IPS-11a (cell line): ENCODE results near the gene TNPO3.
A peak's percentile ranks its signal among the peaks of the same experiment; 100 is the strongest.
"Not testable (repeated sequence)": the region's sequence is repeated elsewhere in the genome, so short reads cannot be mapped to it uniquely, and the experiment has no call there.

Experiments
- H3K4me3 ChIP-seq: one replicate; pipeline ENCODE4 v1.5.1; 2013; ENCODE audit warnings: low read depth, low read length, control low read depth

TNPO3 gene

DNA sequence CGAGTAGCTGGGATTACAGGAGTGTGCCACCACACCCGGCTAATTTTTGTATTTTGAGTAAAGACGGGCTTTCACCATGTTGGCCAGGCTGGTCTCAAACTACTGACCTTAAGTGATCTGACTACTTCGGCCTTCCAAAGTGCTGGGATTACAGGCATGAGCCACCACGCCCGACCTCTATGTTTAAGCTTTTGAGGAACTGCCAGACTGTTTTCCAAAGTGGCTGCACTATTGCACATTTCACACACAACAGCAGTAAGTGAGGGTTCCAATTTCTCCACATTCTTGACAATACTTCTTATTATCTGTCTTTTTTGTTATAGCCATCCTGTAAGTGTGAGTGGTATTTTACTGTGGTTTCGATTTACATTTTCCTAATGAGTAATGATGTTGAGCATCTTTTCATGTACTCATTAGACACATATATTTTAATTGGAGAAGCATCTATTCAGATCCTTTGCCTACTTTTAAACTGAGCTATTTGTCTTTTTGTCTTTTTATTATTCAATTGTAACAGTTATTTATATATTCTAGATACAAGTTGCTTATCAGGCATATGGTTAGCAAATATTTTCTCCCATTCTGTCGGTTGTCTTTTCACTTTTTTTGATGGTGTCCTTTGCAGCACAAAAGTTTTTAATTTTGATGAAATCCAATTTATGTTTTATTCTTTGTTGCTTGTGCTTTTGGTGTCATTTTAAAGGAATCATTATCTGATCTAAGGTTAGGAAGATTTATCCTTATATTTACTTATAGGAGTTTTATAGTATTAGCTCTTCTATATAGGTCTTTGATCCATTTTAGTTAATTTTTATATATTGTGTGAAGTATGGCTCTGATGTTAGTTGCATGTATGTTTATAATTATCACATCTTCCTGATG lies 130.0 kb downstream of the TNPO3 start:
- H3K4me3 ChIP-seq = no peak overlapping the region

DNA sequence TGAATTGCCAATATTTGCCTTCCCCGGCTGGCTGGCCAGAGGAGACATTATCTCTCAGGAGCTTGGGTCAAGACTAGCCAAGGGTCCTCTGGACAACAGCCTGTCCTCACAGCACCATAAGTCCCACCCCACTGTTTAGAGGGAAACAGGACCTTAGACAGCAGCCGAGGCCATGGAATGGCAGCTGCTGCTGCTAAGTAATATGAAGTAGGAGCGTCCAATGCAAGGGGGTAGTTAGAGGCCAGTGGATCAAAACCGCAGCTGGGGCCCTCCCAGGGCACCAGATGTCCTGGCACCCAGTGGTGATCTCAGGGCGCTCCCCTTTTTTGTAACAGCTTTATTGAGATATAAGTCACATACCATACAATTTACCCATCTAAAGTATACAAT lies 131.5 kb downstream of the TNPO3 start:
- H3K4me3 ChIP-seq = no peak overlapping the region

GRCh38 chr7:128922496-128923410 lies 132.2 kb downstream of the TNPO3 start:
- no peak overlapping the region for H3K4me3 ChIP-seq

DNA sequence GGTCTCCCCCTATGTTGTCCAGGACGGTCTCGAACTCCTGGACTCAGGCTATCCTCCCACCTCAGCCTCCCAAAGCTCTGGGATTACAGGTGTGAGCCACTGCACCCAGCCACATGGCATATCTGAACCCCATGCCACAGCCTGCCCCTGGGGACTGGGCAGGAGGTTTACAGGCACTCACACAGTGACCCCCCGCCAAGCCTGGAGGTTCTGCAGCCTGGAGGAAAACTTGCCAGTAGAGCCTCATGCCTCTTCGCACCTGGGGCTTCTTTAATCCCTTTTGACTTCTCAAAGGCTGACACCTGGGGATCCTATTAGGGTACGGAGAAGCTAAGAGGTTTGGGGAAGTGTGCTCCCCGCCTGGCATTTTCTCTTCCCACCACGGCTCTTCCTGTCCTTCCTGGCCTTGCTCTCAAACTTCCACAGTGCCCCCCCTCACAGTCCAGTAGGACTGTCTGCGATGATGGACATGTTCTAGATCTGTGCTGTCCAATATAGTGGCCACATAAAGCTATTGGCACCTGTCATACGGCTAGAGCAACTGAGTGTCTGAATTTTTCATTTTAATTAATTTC lies 133.0 kb downstream of the TNPO3 start:
- H3K4me3 ChIP-seq = no peak overlapping the region

DNA sequence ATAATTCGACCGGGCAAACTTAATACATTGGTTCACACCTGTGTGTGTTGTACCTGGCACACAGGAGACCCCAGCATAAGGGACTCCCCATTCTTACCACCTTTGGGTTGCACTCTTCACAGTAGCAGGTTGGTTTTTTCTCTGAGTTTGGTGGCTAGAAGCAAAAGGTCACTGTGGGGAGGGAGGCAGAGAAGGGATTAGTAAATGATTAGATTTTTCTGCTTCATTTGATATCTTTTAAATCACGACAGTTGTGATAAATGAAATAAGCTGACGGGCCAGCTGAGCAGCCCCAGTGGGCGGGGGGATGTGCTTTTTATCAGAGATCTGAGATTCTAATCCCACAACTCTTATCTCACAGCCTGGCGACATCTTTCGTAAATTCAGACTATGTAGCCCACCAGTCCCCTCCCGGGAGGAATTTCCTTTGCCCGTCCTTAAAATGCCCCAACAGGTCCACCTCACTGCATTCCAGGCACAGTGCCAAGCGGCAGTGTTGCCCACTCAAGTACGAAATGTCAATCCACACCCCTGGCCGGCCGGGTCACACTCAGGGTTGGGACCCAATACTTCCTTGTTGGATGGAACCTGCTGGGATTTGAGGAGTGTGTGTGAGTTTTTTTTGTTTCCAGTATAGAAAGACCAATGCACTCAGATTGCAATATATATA lies 133.9 kb downstream of the TNPO3 start:
- no peak overlapping the region for H3K4me3 ChIP-seq

DNA sequence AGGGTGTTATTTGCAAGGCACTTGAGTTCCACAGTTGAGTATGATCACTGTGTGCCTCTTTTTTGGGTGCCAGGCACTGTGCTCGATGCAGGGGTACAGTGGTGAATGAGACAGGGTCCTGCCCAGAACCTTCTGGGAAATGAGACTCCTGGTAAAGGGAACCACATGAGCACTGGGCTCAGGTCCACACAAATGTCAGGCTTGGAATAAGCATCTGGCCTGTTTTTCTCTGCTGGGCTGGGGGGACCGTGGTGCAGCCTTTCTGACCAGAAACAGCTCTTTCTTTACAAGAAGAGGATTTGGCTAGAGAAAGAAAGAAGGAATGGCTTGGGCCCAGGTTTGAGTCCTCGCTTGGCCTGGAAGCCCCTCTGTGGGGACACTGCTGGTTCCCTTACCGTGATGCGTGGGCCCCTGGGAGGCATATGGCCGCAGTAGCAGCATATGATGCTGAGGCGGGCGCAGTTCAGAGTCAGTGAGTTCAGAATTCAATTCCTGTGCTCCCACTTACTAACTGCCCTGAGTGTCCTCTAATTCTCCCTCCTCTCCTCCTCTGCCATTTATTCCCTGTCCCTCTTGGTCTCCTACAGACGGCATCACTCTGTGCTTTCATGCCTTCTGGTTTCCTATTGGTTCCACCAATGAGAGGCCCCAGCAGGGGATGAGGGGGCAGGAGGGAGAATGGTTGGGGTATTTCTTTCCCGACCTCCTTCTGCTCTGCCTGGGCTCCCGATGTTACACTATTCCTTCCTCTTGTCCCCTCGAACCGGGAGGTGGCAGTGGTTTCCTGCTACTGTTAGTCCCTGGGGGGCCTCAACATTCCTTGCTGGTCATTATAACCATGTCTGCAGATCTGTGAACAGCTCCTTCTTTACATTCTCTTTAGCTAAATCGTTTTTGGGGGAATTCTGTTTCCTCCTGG lies 134.8 kb downstream of the TNPO3 start:
- no peak overlapping the region for H3K4me3 ChIP-seq

- no peak overlapping the region for H3K4me3 ChIP-seq
Observed at GRCh38 chr7:128919241-128919640, 135.7 kb downstream of the TNPO3 start.

DNA sequence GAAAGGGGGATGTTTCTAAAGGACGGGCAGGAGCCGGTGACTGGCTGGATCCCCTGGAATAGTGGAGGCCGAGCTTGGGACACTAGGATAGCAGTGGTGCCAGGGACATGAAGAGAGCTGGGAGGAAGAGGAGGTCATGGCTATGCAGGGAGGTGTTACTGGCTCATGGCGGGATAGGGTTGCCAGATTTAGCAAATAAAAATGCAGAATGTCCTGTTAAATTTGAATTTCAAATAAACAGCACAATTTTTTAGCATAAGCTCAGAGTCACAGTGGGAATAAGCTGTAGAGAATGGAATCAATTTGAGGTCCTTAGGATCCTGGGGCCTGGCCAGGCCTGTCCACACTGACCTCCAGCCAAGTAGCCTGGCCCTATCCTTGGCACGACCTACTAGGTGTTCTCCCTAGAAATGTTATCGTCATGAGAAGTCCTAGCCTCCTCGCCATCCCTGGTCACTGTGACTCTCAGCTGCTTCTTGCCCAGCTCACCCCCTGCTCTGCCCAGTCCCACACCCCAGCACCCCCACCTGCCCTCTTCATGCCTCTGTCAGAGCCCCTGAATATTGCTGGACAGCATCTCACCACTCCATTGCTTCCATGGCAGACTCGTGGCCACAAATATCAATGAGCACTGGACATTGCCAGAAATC lies 136.8 kb downstream of the TNPO3 start:
- H3K4me3 ChIP-seq = no peak overlapping the region

DNA sequence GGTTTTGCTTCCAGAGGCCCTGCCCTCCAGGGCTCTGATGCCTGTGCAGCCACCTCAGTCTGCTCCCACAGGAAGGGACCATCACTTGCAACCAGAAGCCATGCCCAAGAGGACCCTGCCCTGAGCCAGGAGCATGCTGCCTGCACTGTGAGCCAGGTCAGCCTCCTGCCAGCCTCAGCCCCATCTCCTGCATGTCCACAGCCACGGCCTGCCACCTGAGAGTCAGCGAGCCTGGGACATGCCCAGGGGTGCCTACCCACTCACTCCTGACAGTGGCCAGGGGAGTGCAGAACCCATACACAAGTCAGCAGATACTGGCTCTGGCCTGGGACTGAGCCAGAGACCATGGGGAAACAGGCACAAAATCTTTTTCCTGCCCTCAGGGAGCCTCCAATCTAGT lies 137.8 kb downstream of the TNPO3 start:
- no peak overlapping the region for H3K4me3 ChIP-seq

- H3K4me3 ChIP-seq = no peak overlapping the region
Observed at GRCh38 chr7:128916643-128916915, 138.3 kb downstream of the TNPO3 start.

GRCh38 chr7:128915841-128916642 lies 138.9 kb downstream of the TNPO3 start:
- H3K4me3 ChIP-seq = no peak overlapping the region

GRCh38 chr7:128915271-128915819 lies 139.6 kb downstream of the TNPO3 start:
- peak overlapping the region; percentile 13 for H3K4me3 ChIP-seq

DNA sequence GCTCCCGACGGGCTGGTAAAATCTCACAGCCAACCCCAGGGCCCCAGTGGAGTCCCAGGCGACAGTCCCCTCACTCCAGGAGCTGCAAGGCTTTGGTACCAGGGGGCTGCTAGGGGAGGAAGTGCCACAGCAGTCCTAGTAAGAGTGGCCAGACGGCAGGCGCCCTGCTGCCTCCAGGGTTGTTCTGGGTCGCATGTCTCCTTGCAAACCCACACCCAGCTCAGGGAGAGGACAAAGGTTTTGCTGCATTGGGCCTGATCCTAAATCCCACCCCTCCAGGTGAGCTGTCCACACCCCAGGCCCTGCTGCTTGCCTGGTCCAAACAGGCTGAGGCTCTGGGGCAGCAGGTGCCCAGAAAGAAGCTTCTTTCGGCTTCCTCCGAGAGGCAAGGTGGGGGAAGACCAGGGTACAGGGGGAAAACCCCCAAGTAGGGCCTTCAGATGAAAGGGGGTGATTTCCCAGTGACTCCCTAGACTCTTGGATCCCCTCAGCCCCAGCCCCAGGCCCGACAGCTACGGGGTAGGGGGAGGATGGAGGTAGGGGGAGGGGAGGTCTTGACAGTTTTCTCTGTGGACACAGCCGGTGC lies 140.3 kb downstream of the TNPO3 start:
- H3K4me3 ChIP-seq = no peak overlapping the region

DNA sequence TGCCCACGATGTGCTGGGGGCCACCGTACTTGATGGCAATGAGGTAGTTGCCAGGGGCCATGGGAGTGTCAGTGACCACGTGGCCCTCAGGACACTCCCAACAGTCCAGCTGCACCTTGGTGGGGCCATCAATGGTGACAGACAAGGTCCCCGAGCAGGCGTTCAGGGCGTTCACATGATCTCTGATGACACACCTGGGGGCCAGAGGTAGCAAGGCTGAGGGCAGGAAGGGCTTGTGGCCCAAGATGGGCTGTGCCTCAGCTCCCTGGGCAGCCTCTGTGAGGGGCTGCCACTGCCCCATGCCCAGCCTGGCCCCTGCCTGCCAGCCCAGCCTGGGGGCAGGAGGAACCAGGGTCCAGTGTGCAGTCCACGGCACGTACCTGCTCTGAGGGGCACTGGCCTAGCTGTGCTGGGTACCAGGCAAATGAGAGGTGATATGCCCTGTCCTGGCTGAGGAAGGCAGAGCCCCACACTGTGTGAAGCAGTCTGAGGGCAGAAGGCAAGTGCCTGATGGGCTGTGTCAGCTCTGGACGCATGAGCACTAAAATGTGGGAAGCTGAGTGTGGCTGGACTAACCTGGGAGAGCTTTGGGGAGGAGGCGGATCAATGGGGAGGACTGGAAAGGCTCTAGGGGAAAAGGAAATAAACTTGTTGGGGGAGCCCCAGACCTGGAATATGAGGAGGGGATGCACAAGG lies 140.9 kb downstream of the TNPO3 start:
- H3K4me3 ChIP-seq = no peak overlapping the region

- H3K4me3 ChIP-seq = not testable (repeated sequence)
Observed at GRCh38 chr7:128912709-128913495, 142.0 kb downstream of the TNPO3 start.

GRCh38 chr7:128912281-128912680 lies 142.6 kb downstream of the TNPO3 start:
- H3K4me3 ChIP-seq = no peak overlapping the region
